HTR-8/SVneo (cell line): ENCODE data around the gene LPO.

ENCODE experiments used
- DNase-seq: peaks from one replicate; pipeline ENCODE4 v3.0.0; 2011; ENCODE audit warnings: low spot score, mixed read lengths; ENCODE audit not compliant: insufficient read length
- FAIRE-seq: peaks from 2 replicates; lab custom pipeline; 2011; peaks lifted over from hg19 to GRCh38; lab: Jason Lieb, UNC

The LPO gene

DNA sequence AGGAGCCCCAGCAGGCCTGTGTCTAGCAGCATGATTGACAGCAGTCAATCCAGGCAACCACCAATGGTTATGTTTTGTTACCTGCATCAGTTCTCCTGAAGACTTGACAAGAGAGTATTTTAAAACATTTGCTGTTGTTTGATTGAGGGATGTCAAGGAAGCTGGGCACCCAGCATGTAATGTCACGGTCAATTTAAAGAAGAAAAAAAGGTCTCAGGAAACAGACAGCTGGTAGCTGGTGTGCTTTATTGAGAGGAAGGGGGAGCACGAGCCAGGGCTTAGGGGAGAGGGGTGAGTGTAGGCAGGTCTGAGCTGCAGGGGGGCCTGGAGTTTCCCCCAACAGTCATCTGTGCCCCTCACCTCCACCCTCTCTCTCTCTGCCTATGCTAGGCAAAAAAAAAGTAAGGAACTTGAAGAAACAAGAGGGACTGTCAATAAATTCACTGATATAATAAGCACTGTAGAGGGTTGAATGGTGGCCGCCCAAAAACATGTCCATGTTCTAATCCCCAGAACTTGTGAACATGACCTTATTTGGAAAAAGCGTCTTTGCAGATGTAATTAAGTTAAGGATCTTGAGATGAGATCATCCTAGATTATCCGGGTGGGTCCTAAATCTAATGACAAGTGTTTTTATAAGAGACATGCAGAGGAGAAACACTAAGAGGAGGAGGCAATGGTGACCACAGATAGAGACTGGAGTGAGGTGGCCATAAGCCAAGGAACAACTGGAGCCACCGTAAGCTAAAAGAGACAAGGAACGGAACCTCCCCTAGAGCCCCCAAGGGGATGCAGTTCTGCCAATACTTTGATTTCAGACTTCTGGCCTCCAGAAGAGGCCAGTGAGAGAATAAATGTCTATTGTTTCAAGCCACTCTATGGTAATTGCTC, 75.7 kb downstream of the LPO start:
- no peak for DNase-seq
- FAIRE-seq, result no peak

DNA sequence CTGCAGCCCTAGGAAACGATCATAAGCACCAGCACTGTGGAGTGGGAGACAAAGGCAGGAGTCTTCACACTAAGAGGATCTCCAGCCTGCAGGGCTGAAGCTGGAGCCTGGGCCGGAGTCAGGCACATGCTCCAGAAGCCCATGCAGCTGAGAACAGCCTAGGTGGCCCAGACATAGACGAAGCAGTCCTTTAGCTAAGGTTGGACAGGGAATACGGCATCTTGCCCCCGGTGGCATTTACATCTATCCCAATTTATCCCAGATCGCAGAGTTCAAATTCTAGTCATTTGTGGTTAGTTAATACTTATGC, 76.3 kb downstream of the LPO start:
- DNase-seq (no peak), FAIRE-seq (no peak)

DNA sequence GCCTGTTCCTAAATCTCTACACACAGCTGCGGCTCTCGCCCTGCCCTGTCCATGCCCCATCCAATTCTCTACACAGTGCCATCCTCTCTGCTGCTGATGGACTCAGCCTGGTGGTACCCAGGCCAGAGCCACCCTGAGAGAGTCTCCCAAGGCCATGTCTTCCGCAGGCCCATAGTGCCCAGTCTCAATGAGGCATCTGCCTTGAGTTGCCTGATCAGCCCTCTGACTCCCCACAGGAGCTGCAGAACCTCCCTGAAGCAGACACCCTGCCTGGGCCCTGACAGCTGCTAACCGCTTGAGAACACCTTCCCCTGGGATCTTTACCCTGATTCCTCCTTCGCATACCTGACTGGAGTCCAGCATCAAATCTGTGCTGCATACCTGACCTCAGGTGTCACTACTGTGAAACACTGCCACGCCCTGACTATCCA, 76.9 kb downstream of the LPO start:
- DNase-seq (no peak), FAIRE-seq (peak; percentile 57)

DNA sequence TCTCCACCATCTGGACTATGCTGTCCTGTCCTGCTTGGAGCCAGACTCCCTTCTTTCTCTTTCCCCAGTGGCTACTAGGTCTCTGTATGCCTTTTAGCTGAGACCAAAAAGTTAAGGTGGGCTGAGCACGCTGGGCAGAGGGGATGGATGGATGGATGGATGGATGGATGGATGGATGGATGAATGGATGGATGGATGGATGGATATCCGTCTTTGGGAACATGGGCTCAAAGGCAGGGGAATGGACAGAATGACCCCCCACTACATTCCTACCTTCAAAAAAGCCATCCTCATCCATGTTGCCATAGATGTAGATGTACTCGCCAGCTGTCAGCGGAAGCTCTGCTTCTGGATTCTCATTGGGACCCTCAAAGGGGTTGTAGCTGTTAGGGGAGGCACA, 77.4 kb downstream of the LPO start:
- FAIRE-seq (peak; percentile 20), DNase-seq (no peak)

DNA sequence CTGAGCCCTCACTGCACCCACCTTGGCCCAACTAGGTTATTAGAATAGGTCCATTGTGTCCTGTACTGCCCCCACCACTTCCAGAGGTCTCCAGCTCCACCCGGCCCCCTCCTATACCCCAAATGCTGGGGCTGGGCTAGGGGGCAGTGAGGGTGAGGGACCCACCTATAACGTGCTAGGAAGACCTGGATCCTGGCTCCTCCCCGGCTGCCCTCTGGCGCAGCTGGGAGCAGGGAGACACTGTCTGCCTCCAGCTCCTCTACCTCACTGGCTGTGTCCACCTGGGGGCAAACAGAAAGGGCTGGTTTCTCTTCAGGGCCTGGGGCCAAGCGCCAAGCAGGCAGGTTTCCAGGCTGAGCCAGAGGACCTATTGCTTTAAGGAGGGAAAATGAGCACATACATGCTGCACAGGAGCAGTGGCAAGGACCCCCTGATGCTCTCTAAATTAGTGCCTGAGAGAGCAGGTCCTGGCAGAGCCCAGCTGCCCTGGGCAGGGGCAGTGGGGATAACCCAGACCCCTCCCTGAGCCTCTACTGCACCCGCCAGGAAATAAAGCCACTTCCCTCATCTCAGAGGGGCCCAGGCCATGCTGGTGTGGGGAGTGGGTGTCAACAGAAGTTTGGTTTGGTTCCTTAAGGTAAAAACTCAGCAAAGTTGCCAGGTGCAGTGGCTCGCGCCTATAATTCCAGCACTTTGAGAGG, 78.0 kb downstream of the LPO start:
- FAIRE-seq (no peak), DNase-seq (no peak)

DNA sequence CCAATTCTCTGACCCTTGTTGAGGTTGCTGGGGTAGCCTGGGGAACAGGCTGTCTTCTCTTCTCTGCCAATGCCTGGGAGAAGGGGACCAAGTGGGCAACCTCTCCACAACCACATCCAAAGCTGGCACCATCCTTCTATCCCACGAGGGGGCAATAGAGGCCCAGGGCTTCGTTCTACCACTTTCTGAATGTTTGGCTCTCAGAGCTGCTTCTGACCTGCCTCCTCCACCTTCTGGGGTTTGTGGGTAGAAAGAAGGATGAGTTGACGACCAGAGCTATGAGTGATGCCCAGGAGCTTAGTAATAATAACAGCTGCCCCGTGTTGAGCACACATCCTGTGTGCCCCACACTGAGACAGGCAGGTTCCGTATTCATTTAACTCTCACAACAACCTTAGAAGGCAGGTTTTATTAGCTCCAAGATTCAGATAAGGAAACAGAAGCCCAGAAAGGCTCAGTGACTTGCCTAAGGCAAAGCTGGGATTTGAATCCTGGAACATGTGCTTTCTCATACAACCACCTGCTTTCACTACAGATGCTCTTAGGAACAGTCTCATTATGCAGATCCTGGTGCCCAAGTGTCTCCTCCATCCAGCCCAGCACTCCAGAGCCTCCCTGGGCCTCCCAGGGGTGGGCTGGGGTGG, 79.2 kb downstream of the LPO start:
- DNase-seq (peak; percentile 94), FAIRE-seq (peak; percentile 97)

DNA sequence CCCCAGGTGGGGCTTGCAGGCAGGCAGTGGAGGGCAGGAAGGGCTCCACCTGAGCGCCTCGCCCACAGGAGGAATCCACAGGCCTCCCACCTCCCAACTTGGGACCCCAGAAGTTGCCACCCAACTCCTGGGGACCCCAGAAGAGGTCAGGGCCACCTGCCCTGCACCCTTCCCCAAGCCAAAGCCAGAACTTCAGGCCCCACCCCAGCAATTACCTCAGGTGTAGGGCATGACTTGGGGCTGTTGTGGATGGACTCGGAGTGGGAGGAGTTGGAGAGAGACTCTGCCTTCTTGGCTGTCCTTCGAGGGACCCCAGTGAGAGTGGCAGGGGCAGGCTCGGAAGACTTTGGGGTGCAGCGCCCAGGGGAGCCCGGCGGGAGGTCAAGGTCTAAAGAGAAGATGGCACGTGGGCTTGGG, 79.7 kb downstream of the LPO start:
- FAIRE-seq, result peak; percentile 49
- no peak for DNase-seq
